GM12801 (cell line): Measurements from ENCODE around the gene FBXW7.

Experiments used
- TF ChIP-seq, protein P1 (sequence below): IDR thresholded peaks from one replicate; pipeline ENCODE4 v1.5.1; 2011; ENCODE audit warnings: control low read depth; ENCODE audit not compliant: insufficient read length; ENCODE audit errors: extremely low read depth

The FBXW7 gene

DNA sequence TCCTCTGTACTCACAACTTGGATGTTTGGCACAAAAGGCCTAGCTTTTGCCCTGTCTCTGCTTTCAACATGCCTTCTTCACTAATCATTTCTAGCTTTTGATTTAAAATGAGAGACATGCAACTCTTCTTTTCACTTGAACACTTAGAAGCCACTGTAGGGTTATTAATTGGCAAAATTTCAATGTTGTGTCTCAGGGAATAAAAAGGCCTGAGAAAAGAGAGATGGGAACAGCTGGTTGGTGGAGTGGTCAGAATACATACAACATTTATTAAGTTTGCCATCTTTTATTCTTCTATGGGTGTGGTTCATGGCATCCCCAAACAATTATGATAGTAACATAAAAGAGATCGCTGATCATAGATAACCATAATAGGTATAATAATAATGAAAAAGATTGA lies 114.3 kb downstream of the FBXW7 start:
- TF ChIP-seq, protein P1, sequence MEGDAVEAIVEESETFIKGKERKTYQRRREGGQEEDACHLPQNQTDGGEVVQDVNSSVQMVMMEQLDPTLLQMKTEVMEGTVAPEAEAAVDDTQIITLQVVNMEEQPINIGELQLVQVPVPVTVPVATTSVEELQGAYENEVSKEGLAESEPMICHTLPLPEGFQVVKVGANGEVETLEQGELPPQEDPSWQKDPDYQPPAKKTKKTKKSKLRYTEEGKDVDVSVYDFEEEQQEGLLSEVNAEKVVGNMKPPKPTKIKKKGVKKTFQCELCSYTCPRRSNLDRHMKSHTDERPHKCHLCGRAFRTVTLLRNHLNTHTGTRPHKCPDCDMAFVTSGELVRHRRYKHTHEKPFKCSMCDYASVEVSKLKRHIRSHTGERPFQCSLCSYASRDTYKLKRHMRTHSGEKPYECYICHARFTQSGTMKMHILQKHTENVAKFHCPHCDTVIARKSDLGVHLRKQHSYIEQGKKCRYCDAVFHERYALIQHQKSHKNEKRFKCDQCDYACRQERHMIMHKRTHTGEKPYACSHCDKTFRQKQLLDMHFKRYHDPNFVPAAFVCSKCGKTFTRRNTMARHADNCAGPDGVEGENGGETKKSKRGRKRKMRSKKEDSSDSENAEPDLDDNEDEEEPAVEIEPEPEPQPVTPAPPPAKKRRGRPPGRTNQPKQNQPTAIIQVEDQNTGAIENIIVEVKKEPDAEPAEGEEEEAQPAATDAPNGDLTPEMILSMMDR, result no peak

DNA sequence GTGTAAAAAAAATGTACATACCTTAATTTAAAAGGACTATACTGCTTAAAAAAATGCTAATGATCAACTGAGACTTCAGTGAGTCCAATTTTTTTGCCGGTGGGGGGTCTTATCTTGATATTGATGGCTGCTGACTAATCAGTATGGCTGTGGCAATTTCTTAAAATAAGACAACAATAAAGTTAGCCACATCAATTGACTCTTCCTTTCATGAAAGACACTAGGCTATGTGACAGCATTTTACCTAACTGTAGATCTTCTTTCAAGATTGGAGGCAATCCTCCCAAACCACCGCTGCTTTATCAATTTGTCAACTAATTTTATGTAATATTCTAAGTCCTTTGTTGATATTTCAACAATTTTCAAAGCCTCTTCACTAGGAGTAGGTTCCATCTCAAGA lies 116.1 kb downstream of the FBXW7 start:
- TF ChIP-seq, protein P1, result no peak

DNA sequence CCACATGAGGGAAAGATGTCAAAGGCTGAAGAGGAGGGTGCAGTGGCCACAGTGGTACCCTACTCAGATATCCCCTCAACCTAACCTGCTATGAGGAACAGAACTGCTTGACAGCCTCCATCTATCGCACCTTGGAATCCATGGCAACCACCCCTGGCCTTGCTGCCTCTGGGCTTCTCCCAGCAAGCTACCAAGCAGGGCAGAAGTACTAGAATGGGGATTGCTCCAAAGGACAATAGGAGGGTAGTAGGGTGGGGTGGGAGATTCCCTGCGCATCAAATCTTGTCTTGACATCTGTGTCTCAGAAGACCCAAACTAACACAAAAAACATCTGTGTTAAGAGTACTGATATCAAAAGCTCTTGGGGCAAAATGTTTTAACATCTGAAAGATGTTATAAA lies 118.2 kb downstream of the FBXW7 start:
- TF ChIP-seq, protein P1, result no peak

DNA sequence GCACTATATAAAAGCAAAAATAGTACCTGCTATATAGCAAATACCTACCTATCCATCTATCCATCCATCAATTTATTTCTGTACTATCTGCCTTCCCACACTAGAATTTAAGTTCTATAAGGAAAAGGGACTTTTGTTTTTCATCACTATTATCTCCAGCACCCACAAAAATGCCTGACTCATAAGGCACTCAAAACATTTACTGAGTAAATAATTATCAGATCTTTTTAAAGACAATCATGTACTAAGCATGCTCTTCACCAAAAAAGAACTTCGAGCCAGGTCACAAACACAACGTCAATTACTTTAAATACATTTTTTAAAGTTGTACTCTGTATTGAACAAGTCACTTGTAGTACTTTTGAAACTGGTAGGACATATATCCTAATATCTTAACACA lies 119.9 kb downstream of the FBXW7 start:
- TF ChIP-seq, protein P1, result no peak

DNA sequence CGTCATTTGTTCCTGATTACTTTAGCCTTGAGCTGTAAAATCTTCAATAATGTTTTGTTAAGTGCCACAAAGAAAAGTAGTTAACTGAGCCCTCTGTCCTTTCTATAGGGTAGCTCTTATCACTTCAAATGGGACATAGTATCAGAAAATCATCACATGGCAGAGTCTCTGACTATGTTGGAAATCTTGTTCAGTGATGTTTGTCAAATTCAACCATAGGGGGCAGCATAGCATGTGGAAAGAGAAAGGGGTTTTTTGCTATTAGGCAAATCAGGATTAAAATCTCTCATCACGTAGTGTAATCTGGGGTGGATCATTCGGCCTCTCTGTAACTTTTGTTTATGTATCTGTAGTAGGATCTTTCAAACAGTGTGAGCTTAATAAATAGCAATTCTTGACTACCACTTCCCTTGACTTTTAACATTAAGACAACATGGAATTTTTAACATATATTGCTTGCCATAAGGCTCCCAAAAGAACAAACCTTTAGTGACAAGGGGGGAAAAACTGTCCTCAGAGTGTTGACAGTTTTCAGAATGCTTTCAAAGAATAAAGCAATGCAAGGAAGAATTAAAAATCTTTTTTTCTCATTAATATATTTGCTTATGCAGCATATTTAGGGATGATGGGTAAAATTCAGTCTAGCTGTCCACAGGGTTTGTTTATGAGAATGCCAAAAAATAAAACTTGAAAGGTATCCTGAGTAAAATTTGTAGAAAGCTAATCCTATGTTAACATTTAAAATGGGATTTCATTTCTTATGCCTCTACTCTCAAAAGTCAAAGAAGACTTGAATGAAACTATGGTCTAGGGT lies 127.2 kb downstream of the FBXW7 start:
- TF ChIP-seq, protein P1, result no peak

DNA sequence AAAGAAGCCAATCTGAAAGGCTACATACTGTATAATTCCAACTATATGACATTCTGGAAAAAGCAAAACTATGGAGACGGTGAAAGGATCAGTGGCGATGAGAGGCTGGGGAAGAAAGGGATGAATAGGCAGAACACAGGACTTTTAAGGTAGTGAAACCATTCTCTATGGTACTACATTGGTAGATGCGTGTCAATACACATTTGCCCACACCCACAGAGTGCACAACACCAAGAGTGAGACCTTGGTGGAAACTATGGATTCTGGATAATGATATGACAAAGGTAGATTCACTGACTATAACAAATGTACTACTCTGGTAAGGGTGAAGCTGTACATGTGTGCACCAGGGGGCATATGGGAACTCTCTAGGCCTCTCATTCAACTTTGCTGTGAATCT lies 134.5 kb downstream of the FBXW7 start:
- TF ChIP-seq, protein P1, result no peak

DNA sequence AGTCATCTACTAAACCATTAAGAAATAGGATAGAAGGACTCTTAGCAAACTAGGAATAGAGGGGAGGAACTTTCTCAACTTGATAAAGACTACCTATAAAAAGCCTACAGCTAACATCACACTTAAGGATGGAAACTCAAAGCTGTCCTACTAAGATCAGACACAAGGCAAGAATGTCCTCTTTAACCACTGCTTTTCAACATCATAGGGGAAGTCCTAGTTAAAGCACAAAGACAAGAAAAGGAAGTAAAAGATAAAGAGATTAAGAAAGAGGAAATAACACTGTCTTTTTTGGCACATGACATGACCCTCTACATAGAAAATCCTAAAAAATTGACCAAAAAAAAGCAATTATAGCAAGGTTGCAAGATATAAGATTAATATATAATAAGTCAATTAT lies 136.6 kb downstream of the FBXW7 start:
- TF ChIP-seq, protein P1, result no peak

DNA sequence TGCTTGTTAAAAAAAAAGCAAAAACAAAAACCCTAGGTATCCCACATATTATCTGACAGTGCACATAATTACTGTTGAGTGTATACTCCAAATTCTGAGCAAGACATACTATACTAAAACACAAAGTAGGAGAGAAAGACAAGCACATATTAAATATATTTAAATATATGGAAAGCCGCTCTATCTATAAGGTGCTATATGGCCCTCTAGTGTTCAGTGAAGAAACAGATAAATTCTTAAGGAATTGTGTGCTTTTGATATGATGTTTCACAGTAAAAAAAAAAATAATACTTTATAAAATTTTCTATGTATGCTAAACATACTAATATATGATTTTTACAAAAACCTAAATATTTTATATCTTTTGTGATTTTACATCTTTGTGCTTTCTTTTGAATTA lies 137.8 kb downstream of the FBXW7 start:
- TF ChIP-seq, protein P1, result no peak
